Ishikawa (cell line): ENCODE data around the gene SF3B3.

Experiments used
- CEBPB ChIP-seq: IDR thresholded peaks from 2 replicates; pipeline ENCODE4 v1.6.1; 2012
- CREB1 ChIP-seq: IDR thresholded peaks from 2 replicates; pipeline ENCODE4 v1.6.1; 2012; ENCODE audit warnings: low read depth
- EGR1 ChIP-seq: IDR thresholded peaks from 2 replicates; pipeline ENCODE4 v1.6.1; 2012
- EP300 ChIP-seq: IDR thresholded peaks from 2 replicates; pipeline ENCODE4 v1.6.1; 2012; ENCODE audit warnings: borderline replicate concordance
- FOXM1 ChIP-seq: IDR thresholded peaks from 2 replicates; pipeline ENCODE4 v1.6.1; 2012; ENCODE audit warnings: low read depth, borderline replicate concordance
- NFIC ChIP-seq: IDR thresholded peaks from 2 replicates; pipeline ENCODE4 v1.6.1; 2012
- RAD21 ChIP-seq: IDR thresholded peaks from 2 replicates; pipeline ENCODE4 v1.6.1; 2012; ENCODE audit warnings: low read depth
- REST ChIP-seq: IDR thresholded peaks from 2 replicates; pipeline ENCODE4 v1.6.1; 2012; ENCODE audit warnings: low read depth, mild to moderate bottlenecking
- TAF1 ChIP-seq: IDR thresholded peaks from 2 replicates; pipeline ENCODE4 v1.6.1; 2012; ENCODE audit warnings: low read depth, mild to moderate bottlenecking
- TCF12 ChIP-seq: IDR thresholded peaks from 2 replicates; pipeline ENCODE4 v1.6.1; 2012; ENCODE audit warnings: low read depth
- TEAD4 ChIP-seq: IDR thresholded peaks from 2 replicates; pipeline ENCODE4 v1.6.1; 2012
- USF1 ChIP-seq: IDR thresholded peaks from 2 replicates; pipeline ENCODE4 v1.6.1; 2012
- YY1 ChIP-seq: IDR thresholded peaks from 2 replicates; pipeline ENCODE4 v1.6.1; 2012; ENCODE audit warnings: low read depth
- ZBTB7A ChIP-seq: IDR thresholded peaks from 2 replicates; pipeline ENCODE4 v1.6.1; 2012; ENCODE audit warnings: low read depth
- TF ChIP-seq, protein P1 (sequence below): IDR thresholded peaks from 2 replicates; pipeline ENCODE4 v1.6.1; 2012

Gene SF3B3

GRCh38 chr16:70523076-70523742, 407 bp upstream of the SF3B3 start, which contains the start of gene COG4:
Gene COG4, minus strand, starts transcription at chr16:70523554. Its CDS starts 11 bp downstream, at chr16:70523543.
- peak; percentile 2; the same call in 1 of the 2 replicates for TF ChIP-seq TEAD4
- no peak; the same call in 1 of the 2 replicates for TF ChIP-seq TCF12
- TF ChIP-seq REST: no peak
- TF ChIP-seq, protein P1, sequence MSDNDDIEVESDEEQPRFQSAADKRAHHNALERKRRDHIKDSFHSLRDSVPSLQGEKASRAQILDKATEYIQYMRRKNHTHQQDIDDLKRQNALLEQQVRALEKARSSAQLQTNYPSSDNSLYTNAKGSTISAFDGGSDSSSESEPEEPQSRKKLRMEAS: no peak
- peak; percentile 92 for TF ChIP-seq YY1
- TF ChIP-seq ZBTB7A: no peak
- TF ChIP-seq RAD21: no peak
- TF ChIP-seq EGR1: 0 out of 2 replicates have a peak, but pooled peaks have one; percentile 29
- TF ChIP-seq EP300: no peak
- no peak for TF ChIP-seq CREB1
- TF ChIP-seq CEBPB: no peak
- TF ChIP-seq NFIC: no peak
- TF ChIP-seq USF1: no peak
- TF ChIP-seq TAF1: peak; percentile 90
- TF ChIP-seq FOXM1: no peak; the same call in 1 of the 2 replicates

GRCh38 chr16:70524399-70524825, 796 bp downstream of the SF3B3 start:
- TF ChIP-seq CEBPB: 0 out of 2 replicates have a peak, but pooled peaks have one; percentile 43

DNA sequence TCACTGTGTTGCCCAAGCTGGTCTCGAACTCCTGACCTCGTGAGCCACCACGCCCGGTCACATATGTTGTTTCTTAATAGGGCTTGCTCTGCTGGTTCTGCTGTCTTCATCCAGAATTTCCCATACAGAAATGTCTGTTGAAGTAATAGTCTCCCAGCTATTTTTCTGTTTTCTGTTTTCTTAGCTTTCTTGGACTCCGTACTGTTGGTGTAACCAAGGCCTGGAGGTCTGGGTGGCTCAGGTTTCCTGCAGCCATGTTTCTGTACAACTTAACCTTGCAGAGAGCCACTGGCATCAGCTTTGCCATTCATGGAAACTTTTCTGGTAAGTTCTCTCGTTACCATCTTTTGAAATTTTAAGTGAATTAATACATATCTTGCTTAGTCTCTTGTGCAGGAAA, 2.8 kb downstream of the SF3B3 start:
- TF ChIP-seq, protein P1: no peak
- TF ChIP-seq TEAD4 (no peak), REST (no peak), CREB1 (no peak), EP300 (no peak), NFIC (no peak), FOXM1 (no peak), RAD21 (no peak), YY1 (no peak), TCF12 (no peak), CEBPB (no peak), USF1 (no peak), EGR1 (no peak), TAF1 (no peak), ZBTB7A (no peak)

DNA sequence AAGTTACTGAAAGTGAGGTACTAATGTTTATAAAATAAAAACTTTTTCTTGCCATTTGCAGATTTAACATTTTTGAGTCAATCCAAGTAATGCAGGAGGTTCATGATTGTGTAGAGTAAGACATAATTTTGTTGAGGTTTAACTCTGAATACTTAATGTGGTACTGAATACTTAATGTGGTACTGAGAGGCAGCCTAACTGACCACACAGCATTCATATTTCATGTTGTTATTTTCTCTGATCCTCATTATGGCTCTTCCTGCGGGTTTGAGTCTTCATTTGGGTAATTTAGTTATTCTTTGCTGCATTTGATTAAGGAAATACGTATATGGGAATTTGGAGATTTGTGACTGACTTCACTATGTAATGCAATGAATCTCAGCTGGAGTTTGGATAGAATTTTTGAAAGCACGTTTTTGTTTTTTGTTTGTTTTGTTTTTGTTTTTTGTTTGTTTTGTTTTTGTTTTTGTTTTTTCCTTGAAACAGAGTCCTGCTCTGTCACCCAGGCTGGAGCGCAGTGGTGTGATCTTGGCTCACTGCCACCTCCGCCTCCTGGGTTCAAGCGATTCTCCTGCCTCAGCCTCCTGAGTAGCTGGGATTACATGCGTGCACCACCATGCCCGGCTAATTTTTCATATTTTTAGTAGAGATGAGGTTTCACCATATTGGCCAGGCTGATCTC, 3.8 kb downstream of the SF3B3 start:
- TF ChIP-seq ZBTB7A (no peak), CEBPB (no peak), RAD21 (no peak), EP300 (no peak), CREB1 (no peak), TAF1 (no peak), NFIC (no peak), TCF12 (no peak), FOXM1 (no peak), REST (no peak), USF1 (no peak), EGR1 (no peak), YY1 (no peak), TEAD4 (no peak)
- TF ChIP-seq, protein P1: no peak
